AG04449 (cell line): ENCODE measurements around the gene ADGRB3.

Source experiments
- CTCF ChIA-PET: fragments of 350-600 bp; formaldehyde crosslinking; extraction: SDS; loops from one replicate; lab custom pipeline; 2021; ENCODE audit warnings: antibody characterized with exemption; lab: Yijun Ruan, JAX
- POLR2A ChIA-PET: fragments of 400-600, 350-600 bp; formaldehyde crosslinking; extraction: SDS; loops from one replicate; lab custom pipeline; 2020; ENCODE audit warnings: antibody characterized with exemption, inconsistent platforms; lab: Yijun Ruan, JAX
- DNase-seq: peaks from one replicate; pipeline ENCODE4 v3.0.0-alpha.2; 2010; ENCODE audit warnings: low read depth, low spot score
- H3K4me3 ChIP-seq: 2 replicates; pipeline ENCODE4 v1.5.1; 2011; ENCODE audit warnings: low read depth, mild to moderate bottlenecking, control low read depth, low read length
- CTCF ChIP-seq: IDR thresholded peaks from one replicate; pipeline ENCODE4 v1.5.1; 2011; ENCODE audit warnings: mild to moderate bottlenecking, moderate library complexity, low read length, control low read depth, inconsistent platforms; ENCODE audit not compliant: insufficient read depth; ENCODE audit errors: missing control alignments

ADGRB3 gene

GRCh38 chr6:69059413-69059812, 424.3 kb downstream of the ADGRB3 start:
- no peak for TF ChIP-seq CTCF
- no peak overlapping the region for H3K4me3 ChIP-seq
- ChIA-PET CTCF (no interaction called here), POLR2A (no interaction called here)
- DNase-seq: no peak

DNA sequence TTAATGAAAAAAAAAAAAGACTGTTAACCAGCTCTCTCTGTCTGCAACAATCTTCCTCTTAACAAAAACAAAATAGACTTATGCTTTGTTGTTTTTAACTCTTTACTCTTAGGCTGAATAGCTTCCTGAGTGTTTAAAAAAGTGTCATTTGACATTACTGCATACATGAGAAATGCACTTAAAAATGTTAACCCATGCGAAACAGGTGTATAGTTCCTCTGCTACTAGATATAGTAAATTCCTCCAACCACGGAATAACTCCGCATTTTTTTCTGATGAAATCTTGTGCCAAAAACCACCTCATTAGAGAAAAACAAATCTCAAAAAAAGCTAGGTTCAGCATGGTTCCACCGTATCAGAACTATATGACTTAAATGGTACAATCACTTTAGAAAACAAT, 426.0 kb downstream of the ADGRB3 start:
- CTCF ChIA-PET: no interaction called here

GRCh38 chr6:69063401-69063800, 428.3 kb downstream of the ADGRB3 start:
- ChIA-PET CTCF (no interaction called here), POLR2A (no interaction called here)
- no peak for TF ChIP-seq CTCF
- DNase-seq: no peak
- no peak overlapping the region for H3K4me3 ChIP-seq

More for the DNA sequence above, 426.0 kb downstream of the ADGRB3 start:
- TF ChIP-seq CTCF: no peak
- POLR2A ChIA-PET: no interaction called here
- DNase-seq: no peak
- no peak overlapping the region for H3K4me3 ChIP-seq

DNA sequence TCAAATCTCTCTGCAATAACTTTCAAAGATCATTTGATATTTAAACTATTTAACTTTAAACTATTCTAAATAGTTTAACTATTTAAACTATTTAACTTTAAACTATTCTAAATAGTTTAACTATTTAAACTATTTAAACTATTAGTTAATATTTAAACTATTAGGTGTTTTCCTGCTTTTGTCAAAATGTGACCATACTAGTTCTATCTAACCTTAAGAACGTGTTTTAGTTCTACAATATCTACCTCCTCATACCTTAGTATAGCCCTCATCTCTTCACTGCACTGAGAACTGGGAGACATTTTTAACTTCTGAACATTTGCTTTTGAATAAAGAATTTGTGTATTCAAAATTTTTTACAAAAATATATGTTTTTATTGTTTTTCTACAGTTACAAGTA, 429.1 kb downstream of the ADGRB3 start:
- ChIA-PET CTCF (no interaction called here), POLR2A (no interaction called here)
- no peak overlapping the region for H3K4me3 ChIP-seq
- TF ChIP-seq CTCF: no peak
- DNase-seq: no peak

GRCh38 chr6:69069881-69070280, 434.8 kb downstream of the ADGRB3 start:
- CTCF ChIA-PET: no interaction called here
- DNase-seq: no peak
- no peak overlapping the region for H3K4me3 ChIP-seq
- no peak for TF ChIP-seq CTCF
- POLR2A ChIA-PET: no interaction called here

- no peak for TF ChIP-seq CTCF
- ChIA-PET CTCF (no interaction called here), POLR2A (no interaction called here)
- no peak for DNase-seq
- H3K4me3 ChIP-seq: no peak overlapping the region
Measured at GRCh38 chr6:69072796-69073195, 437.7 kb downstream of the ADGRB3 start.
